GM21723 (cell line): ENCODE results near the gene TMEM17.

ENCODE experiments used
- ATAC-seq: cut with Tn5 transposase; IDR thresholded peaks from one replicate; pipeline ENCODE4 v1.9.1; 2021; ENCODE audit warnings: mild to moderate bottlenecking, moderate library complexity; ENCODE audit not compliant: unreplicated experiment

TMEM17 gene

DNA sequence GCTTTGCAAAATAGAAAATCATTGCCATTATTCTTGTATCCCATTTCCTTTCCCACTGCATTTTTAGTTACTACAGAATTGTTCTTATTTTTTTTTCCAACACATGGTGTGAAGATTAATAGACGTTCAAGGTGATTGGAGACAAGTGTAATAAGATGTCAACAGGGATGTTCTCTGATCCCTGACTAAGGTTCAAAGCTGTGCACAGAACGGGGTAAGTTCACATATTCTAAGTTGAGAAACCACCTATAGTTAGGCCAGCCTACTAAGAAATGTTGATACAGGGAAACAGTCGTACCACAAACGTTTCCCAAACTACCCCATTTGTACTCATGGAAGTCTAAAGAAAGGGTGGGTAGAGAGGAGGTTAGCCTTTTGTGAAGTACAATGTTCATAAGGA, 6.4 kb upstream of the TMEM17 start:
- ATAC-seq, result no peak

DNA sequence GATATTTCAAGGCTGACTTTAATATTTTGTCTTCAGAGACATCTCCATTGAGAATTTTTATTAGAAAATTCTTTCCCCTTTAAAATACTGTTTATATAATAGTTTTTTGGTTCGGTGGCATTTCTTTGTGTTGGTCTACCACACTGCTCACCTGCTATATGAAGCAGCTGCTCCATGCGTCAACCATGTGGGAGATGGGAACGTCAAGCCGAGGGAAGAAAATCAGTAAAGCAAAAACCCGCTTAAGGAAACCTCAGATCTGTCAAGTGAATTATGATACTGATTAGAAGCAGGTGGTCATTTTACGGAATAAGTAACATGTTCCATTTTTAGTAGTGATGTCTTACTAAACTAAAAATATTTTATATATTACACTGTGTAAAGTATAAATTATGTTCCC, 5.6 kb upstream of the TMEM17 start:
- no peak for ATAC-seq

DNA sequence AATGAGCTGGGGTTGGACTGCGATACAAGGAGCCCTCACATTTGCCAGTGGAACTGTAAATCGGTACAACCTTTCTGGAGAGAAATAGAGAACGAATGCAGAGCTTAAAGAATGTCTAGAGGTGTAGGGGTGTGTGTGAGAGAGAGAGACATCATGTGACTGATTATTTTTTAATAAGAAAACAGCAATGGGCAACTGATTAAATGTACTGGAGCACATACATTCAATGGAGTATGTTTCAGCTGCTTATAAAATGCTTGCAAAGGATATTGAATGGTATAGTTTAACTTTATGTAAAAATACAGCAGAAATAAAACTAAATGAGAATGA, 391 bp upstream of the TMEM17 start:
- ATAC-seq, result peak; percentile 30

DNA sequence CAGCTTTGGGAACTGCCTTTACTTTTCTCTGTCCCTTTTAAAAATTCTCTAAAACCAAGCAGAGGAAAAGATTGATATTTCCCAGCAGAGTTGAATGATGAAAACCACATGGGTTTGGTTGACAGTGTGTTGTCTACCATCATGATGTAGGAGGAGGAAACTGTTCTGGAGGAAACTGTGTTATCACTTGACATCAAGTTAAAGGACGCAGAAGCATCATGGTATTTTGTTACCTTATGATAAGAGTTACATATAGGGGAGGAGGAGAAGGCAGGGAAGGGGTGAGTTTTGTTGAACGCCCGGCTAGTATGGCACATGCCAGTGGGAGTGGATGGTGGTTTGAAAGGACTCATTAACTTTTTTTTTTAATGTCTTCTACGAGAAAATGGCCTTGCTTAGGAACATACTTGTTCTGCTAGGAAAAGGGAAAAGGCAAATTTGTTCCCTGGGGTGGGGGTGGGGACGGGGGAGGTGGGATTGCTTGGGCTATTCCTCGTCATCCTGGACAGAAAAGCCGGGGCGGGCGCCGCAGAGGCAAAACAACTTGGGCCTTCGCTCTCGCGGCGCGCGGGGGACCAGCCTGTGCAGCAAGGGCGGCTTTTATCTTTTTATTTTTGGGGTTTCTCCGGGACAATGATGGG, 766 bp downstream of the TMEM17 start:
- no peak for ATAC-seq

DNA sequence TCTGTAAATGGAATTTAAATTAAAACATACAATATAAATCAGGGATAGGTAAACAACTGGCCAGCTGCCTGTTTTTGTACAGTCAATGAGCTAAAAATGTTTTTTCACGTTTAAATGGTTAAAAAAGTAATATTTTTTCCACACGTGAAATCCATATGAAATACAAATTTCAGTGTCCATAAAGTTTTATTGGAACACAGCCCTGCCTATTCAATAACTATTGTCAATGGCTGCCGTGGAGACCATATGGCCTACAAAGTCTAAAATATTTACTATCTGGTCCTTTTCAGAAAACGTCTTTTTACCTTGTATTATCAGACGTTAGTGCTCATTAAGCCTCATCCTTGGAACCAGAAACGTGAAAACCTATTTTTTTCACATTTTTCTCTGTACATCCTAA, 1.3 kb downstream of the TMEM17 start:
- ATAC-seq, result no peak

DNA sequence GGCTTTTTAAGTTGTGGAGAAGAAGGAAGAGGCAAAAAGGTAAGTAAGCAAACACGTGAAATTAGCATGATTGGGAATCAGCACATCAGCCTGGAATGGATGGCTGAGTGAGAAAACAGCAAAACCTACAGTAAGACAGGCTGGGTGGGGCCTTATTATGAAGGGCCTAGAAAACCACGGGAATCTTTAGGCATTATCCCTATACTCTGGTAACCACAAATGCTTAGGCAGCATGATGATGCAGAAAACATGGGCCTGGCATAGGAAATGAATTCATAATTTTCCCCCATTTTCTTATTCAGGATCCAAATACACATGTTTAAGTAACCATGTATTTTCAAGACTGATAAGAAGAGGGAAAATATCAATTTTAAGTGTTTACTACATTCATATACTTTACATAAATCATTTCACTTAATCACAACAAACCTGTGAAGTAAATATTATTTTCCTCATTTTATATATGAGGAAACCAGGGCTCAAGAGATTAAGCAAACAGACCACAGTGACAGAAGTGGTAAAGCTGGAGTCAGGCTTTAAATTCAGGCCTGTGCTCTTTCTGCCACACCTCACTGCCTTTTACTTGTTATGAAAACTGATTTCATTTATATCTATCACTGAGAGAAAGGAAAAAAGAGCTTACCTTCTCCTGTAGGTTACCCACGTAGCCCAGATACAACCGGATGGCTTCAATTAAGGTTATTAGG, 4.0 kb downstream of the TMEM17 start:
- no peak for ATAC-seq

DNA sequence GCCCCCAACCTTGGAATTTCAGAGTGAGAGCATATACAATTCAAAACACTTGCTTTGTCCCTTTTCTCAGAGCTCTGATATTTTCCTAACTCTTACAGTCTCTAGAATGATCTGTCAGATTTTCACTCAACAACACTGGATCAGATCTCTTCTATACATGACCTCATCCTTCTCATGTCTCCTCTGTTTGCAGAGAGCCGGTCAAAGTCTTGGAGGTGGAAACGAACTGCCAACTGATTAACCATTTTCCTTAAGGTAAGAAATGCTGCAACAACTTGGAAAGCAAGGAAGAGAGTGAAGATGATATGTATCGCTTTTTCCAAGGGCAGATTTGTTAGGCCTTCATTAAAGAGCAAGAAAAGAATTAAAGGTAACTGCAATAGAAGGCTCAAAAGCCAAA, 4.9 kb downstream of the TMEM17 start:
- ATAC-seq, result no peak

DNA sequence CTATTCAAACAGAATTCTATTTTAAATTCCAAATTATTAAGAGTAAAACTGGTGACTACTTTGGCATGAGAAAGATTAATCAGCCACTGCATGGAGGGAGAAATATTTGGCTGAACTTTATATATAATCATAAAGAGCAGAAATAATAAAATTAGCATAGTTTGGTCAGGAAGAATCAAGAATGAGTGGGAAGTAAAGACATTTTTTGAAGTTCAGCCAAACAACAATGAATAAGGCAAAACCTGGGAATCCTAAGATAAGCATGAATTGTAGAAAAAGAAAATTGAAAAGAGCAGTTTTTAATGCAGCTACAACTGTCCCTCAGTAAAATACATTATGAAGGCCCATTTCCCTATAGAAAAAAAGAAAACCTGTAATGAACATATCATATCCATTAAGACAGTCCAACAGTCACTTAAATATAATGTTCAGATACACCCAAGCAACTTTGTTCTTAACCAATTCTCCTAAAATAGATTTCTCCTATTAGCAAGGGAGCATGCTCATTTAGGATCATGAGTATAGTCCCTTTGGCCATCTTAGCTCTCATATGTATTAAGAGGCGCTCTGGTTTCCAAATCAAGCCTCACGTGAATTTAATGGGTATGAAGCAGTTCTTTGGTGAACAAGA, 6.5 kb downstream of the TMEM17 start:
- ATAC-seq, result no peak

DNA sequence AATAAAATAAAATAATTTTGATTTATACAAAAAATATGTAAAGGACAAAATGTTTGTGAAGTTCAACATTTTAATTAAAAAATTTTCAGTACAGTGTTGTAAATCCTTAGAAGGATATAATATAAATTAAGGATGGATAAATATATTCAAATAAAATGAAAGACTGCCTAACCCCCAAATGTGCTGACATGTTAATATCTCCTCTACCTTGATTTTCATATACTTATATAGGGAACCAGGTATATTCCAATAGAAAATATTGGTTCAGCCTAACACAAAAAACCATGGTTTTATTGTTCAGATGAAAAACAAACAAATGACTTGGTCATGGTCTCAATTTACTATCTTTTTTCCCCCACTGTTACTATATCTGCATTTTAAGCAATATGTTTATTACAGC, 7.3 kb downstream of the TMEM17 start:
- no peak for ATAC-seq

DNA sequence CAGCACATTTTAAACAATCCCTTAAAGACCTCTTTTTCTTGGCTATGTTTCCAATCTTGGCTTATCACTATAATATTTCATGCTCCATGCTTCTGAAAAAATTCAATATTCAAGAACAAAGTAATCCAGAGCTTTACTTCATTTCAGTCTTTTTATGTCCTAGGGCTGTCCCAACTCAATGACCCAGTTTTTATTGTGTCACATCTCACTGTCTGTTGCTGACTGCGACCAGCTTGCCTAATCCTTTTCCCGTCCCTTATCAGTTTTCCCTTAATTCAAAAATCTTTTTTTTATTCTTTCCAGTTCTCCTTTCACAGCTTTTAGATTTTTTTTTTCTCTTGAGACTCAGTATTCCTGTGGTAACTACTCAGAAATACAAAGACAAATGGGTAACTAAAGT, 10.2 kb downstream of the TMEM17 start:
- no peak for ATAC-seq

DNA sequence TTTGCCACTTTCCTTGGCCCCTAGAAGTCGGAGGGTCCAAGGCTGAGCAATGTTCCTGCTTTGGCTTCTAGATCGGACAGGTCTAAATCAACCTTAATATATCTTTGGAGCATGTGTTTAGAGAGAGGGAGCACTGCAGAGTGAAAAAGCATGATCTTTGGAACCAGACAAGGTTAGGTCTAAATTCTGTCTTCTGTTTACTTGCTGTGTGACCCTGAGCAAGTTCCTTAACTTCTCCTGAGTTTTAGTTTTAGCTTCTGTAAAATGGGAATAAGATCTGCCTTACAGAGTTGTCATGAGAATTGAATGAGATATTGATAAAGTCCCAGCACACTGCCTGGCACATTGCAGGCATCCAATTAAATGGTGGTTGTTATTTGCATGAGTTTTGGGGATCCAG, 13.9 kb downstream of the TMEM17 start:
- no peak for ATAC-seq

DNA sequence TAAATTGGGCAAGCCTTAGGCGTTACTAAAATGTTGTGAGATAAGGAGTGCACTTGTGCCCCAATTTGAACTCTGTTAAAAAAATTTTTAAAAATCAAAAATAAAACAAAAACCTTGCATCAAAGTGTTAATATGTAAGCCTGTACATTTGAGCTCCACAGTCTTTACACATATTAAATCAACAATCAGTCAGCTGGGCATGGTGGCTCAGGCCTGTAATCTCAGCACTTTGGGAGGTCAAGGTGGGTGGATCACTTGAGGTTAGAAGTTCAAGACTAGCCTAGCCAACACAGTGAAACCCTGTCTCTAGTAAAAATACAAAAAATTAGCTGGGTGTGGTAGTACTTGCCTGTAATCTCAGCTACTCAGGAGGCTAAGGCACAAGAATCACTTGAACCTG, 16.3 kb downstream of the TMEM17 start:
- ATAC-seq, result no peak

DNA sequence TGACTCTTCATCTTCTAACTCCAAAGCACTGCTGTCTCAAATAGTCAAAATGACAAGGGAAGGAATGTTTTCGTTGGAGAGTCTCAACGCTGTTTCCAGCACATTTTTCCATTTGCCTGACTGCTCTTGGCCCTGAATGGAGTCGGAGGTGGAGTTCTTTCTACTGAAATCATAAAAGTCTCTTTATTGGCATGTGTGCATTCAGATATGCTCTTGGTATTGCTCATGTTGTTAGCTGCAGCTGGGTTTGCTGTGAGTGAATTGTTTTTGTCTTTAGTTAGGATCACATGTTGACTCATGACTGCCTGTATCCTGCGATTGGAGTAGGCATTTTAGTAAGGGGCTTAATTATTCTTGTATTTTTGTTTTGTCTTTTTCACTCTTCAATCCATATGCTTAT, 16.8 kb downstream of the TMEM17 start:
- ATAC-seq, result no peak

DNA sequence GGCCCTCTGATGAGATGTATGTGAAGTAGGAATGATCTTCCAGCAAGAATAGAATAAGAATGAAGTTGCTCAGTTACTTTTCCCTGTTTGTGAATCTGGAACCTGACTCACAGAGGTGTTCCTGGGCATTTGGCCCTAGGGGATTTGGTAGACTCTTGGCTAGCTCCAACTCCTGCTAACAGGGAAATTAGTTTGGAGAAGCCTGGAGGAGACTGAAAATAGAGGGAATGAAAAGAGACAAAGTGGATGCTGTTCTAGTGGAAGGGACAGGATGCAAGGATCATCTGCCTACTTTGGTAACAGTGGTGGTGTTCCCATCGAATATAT, 19.6 kb downstream of the TMEM17 start:
- ATAC-seq, result no peak

DNA sequence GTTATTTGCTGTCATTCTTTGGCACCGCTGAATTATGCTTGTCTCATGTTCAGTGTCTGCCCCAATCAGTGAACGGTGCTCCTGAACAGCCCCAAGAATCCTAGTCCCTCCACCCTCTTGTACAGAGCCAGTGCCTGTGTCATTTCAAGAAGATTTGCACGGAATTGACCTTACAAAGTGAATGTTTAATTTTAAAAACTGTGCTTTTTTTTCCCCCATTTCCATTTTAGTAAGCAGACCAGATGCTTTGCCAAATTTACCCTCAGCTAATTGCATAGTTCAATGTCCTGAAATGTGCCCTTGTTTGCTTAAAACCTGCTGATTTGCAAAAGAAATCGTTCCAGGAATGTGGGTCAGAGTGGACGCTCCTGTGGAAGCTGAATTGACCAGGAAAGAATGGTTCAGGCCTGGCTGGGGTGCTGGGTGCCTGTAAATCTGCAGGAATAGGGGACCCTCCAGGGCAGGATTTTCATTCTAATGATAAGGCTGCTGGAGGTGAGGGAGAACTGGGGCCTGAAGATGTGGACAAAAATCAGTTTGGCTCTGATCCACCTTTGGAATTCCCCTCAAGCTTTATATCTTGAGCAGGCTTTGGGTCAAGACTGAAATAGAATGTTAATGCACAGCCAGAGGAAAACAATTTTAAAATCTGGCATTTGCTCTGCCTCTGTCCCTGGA, 20.1 kb downstream of the TMEM17 start:
- no peak for ATAC-seq

DNA sequence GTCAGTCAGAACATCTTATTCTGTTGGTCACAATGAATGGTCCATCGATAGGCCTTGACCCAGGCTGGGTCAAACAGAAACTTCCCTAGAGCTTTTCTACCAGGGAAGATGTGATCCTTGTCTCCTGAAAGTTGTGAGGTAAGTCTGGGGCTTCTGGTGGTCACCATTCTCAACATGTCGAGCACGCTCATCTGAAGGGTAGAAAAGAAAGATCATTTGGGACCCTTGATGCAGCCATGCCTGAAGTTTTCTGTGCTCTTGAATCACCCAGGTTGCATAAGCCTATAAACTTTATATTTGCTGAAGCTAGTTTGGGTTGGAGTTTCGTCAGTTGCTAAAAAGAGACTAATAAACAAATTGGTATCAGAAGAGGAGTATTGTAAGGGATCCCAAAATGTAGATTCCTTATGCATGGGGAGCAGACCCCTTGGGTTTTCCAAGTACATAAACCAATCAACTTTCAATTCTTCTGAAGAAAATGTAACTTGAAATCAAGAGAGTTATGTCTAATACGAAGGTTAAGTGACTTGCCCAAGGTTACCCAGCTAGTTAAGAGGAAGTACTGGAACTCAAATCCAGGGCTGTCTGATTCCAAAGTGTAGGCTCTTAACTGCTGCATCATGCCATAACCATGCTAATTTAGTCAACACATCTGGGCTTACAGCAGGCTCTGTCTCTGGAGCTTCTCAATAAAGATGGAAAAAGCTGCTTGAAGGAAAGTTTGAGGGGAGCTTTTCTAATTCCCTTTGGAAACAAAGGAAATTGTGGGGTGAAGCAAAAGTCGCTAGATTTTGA, 23.2 kb downstream of the TMEM17 start:
- no peak for ATAC-seq

DNA sequence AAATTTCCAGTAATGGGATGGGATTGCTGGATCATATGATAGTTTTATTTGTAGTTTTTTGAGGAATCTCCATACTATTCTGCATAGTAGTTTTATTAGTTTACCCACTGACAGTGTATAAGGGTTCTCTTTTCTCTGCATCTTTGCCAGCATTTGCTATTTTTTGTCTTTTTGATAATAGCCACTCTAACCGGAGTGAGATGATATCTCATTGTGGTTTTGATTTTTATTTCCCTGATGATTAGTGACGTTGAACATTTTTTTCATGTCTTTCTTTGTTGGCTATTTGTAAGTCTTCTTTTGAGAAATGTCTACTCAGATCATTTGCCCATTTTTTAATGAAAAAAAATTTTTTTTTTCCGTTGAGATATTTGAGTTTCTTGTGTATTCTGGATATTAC, 26.1 kb downstream of the TMEM17 start:
- no peak for ATAC-seq

DNA sequence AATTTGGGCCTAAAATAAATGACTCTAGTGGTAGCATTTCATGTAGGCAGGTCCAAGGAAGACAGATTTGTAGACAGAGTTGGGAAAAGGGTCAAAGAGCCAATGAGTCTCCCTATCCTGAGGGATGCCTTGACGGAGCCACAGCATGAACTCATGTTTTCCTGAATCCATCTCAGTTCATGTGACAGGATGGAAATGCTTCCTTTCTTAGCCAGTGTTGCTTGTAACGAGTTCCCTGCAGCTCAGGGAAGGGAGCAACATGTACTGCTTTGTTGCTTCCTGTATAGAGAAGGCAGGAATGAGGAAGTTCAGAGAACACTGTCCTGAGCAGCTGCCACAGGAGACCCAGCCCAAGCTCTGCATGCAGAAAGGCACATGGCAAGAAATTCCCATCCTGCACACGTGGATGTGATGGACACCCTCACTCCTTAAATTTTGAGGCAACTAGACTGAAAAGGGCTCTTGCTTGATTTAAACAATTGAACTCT, 27.9 kb downstream of the TMEM17 start:
- ATAC-seq, result no peak

DNA sequence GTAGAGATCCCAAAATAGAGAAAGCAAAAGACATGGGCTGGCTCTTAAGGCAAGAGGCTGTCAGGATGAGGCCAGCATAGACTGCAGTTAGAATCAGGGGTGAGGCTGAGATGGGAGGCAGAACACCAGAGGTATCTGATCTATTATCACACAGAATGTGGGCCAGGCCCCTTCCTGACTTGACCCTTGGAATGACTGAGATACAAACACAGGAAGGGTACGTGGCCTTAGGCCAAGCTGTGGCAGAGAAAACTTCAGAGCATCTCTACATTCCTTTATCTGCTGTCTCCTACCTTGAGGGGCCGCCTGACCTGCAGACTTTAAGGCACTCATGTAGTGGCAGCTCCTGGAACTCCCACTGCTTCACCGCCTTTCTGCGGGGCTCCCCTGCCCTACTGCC, 28.4 kb downstream of the TMEM17 start:
- no peak for ATAC-seq

DNA sequence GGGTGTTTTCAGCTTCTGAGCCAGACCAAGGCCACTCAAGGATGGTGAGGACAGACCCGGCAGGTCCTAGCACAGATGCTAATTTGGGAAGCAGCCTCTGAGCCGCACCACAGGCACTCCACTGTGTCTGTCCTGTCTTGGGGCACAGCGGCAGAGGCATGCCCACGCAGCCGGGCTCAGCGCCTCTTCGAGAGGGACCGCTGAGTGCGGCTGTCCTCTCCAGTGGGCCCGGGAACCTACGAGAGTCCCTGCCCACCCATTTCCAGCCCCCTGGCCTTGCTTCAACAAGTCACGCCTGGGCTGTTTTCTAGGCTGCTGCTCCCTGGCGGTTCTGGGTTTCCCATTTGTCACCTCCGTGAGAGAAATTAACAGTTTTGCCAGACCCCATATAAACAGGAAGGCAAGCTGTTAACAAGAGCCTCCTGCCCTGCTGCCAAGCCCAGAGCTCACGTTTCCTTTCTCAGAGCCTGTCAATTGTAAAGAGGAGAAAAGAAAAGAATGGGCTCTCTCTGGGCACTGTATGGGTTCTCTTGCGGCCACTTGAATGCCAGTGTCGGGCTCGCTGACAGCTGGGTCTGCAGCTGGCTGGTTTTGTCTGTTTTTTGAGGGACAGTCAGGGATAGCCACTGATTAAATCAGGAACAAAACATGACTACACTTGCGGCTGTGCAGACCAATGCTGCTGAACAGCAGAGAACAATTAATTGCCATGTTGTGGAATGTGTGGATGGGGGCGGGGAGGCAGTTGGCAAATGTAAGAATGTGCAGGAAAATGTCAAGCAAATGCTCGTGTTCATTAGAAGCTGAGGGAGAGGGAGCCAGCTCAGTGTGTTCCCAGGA, 30.6 kb downstream of the TMEM17 start:
- ATAC-seq, result no peak
